Measurements from ENCODE around the gene DEAF1. TPM values are rescaled to one million over a fixed set of nuclear protein-coding genes. Genes with fewer than 3 reads are reported as not detected.

Gene DEAF1
- total and polyA plus RNA-seq, 2 of the 13 experiments (the other 11 are each of a cell fraction or from before 2014, with no cell fraction given): 22.3 to 29.6 TPM

- peak in 1 of 2 experiments; percentile 41; a peak in 1 of 4 replicates for TF ChIP-seq KLF16 (CRISPR knock-in tag; IDR thresholded peaks at IDR 0.05)
- TF ChIP-seq, protein P1, sequence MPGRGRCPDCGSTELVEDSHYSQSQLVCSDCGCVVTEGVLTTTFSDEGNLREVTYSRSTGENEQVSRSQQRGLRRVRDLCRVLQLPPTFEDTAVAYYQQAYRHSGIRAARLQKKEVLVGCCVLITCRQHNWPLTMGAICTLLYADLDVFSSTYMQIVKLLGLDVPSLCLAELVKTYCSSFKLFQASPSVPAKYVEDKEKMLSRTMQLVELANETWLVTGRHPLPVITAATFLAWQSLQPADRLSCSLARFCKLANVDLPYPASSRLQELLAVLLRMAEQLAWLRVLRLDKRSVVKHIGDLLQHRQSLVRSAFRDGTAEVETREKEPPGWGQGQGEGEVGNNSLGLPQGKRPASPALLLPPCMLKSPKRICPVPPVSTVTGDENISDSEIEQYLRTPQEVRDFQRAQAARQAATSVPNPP (CRISPR knock-in tag; IDR thresholded peaks at IDR 0.05): 0 out of 2 replicates have a peak, but pooled peaks have one; percentile 75
- peak; percentile 56; the same call in 1 of the 2 replicates for TF ChIP-seq PCBP1 (IDR thresholded peaks at IDR 0.05; ENCODE audit: borderline replicate concordance, low read depth, low read length)
- TF ChIP-seq, protein P2, sequence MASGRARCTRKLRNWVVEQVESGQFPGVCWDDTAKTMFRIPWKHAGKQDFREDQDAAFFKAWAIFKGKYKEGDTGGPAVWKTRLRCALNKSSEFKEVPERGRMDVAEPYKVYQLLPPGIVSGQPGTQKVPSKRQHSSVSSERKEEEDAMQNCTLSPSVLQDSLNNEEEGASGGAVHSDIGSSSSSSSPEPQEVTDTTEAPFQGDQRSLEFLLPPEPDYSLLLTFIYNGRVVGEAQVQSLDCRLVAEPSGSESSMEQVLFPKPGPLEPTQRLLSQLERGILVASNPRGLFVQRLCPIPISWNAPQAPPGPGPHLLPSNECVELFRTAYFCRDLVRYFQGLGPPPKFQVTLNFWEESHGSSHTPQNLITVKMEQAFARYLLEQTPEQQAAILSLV (CRISPR knock-in tag; IDR thresholded peaks at IDR 0.05; ENCODE audit: borderline replicate concordance): no peak
- no peak for TF ChIP-seq NONO (IDR thresholded peaks at IDR 0.05)
- peak; percentile 81 for TF ChIP-seq NONO (CRISPR knock-in tag; conservative IDR thresholded peaks at IDR 0.05)
- TF ChIP-seq TBX2 (CRISPR knock-in tag; IDR thresholded peaks at IDR 0.05; ENCODE audit: borderline replicate concordance): peak; percentile 54
- peak; percentile 31; the same call in 1 of the 2 replicates for TF ChIP-seq ZNF543 (CRISPR knock-in tag; IDR thresholded peaks at IDR 0.05)
- peak; percentile 65; the same call in 1 of the 2 replicates for TF ChIP-seq PHF21A (CRISPR knock-in tag; IDR thresholded peaks at IDR 0.05)
- peak; percentile 55; the same call in 1 of the 2 replicates for TF ChIP-seq ZC3H4 (CRISPR knock-in tag; IDR thresholded peaks at IDR 0.05; ENCODE audit: borderline replicate concordance)
- peak; percentile 31; the same call in 1 of the 2 replicates for TF ChIP-seq ZNF766 (CRISPR knock-in tag; IDR thresholded peaks at IDR 0.05; ENCODE audit: borderline replicate concordance)
- peak; percentile 34; the same call in 1 of the 2 replicates for TF ChIP-seq ZBTB26 (CRISPR knock-in tag; IDR thresholded peaks at IDR 0.05; ENCODE audit: borderline replicate concordance)
- peak; percentile 84 for TF ChIP-seq SP4 (CRISPR knock-in tag; IDR thresholded peaks at IDR 0.05)
- TF ChIP-seq NCOA5 (CRISPR knock-in tag; IDR thresholded peaks at IDR 0.05): 0 out of 2 replicates have a peak, but pooled peaks have one; percentile 52
- TF ChIP-seq ZNF557 (CRISPR knock-in tag; IDR thresholded peaks at IDR 0.05): no peak
- TF ChIP-seq NRL (CRISPR knock-in tag; IDR thresholded peaks at IDR 0.05; ENCODE audit: borderline replicate concordance): peak; percentile 41
- no peak for TF ChIP-seq ZSCAN30 (CRISPR knock-in tag; IDR thresholded peaks at IDR 0.05)
- TF ChIP-seq, protein P3, sequence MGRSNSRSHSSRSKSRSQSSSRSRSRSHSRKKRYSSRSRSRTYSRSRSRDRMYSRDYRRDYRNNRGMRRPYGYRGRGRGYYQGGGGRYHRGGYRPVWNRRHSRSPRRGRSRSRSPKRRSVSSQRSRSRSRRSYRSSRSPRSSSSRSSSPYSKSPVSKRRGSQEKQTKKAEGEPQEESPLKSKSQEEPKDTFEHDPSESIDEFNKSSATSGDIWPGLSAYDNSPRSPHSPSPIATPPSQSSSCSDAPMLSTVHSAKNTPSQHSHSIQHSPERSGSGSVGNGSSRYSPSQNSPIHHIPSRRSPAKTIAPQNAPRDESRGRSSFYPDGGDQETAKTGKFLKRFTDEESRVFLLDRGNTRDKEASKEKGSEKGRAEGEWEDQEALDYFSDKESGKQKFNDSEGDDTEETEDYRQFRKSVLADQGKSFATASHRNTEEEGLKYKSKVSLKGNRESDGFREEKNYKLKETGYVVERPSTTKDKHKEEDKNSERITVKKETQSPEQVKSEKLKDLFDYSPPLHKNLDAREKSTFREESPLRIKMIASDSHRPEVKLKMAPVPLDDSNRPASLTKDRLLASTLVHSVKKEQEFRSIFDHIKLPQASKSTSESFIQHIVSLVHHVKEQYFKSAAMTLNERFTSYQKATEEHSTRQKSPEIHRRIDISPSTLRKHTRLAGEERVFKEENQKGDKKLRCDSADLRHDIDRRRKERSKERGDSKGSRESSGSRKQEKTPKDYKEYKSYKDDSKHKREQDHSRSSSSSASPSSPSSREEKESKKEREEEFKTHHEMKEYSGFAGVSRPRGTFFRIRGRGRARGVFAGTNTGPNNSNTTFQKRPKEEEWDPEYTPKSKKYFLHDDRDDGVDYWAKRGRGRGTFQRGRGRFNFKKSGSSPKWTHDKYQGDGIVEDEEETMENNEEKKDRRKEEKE (IDR thresholded peaks at IDR 0.05): no peak
- TF ChIP-seq, protein P4, sequence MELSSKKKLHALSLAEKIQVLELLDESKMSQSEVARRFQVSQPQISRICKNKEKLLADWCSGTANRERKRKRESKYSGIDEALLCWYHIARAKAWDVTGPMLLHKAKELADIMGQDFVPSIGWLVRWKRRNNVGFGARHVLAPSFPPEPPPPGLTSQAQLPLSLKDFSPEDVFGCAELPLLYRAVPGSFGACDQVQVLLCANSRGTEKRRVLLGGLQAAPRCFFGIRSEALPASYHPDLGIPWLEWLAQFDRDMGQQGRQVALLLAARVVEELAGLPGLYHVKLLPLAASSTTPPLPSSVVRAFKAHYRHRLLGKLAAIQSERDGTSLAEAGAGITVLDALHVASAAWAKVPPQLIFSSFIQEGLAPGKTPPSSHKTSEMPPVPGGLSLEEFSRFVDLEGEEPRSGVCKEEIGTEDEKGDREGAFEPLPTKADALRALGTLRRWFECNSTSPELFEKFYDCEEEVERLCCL (CRISPR knock-in tag; IDR thresholded peaks at IDR 0.05; ENCODE audit: borderline replicate concordance): no peak
- TF ChIP-seq KDM5B (CRISPR knock-in tag; IDR thresholded peaks at IDR 0.05; ENCODE audit: borderline replicate concordance): peak; percentile 81; the same call in 1 of the 2 replicates
Observed at GRCh38 chr11:727859-728748, 33.1 kb upstream of the DEAF1 start (continued).
